GM19238 (cell line): ENCODE measurements around the gene SNRNP70.
A peak's percentile ranks its signal among the peaks of the same experiment; 100 is the strongest.
"Not testable (repeated sequence)": the region's sequence is repeated elsewhere in the genome, so short reads cannot be mapped to it uniquely, and the experiment has no call there.

Experiments used
- DNase-seq: peaks from one replicate; pipeline ENCODE4 v3.0.0; 2011; ENCODE audit warnings: low spot score; ENCODE audit not compliant: insufficient read length

The SNRNP70 gene, protein sequence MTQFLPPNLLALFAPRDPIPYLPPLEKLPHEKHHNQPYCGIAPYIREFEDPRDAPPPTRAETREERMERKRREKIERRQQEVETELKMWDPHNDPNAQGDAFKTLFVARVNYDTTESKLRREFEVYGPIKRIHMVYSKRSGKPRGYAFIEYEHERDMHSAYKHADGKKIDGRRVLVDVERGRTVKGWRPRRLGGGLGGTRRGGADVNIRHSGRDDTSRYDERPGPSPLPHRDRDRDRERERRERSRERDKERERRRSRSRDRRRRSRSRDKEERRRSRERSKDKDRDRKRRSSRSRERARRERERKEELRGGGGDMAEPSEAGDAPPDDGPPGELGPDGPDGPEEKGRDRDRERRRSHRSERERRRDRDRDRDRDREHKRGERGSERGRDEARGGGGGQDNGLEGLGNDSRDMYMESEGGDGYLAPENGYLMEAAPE

DNA sequence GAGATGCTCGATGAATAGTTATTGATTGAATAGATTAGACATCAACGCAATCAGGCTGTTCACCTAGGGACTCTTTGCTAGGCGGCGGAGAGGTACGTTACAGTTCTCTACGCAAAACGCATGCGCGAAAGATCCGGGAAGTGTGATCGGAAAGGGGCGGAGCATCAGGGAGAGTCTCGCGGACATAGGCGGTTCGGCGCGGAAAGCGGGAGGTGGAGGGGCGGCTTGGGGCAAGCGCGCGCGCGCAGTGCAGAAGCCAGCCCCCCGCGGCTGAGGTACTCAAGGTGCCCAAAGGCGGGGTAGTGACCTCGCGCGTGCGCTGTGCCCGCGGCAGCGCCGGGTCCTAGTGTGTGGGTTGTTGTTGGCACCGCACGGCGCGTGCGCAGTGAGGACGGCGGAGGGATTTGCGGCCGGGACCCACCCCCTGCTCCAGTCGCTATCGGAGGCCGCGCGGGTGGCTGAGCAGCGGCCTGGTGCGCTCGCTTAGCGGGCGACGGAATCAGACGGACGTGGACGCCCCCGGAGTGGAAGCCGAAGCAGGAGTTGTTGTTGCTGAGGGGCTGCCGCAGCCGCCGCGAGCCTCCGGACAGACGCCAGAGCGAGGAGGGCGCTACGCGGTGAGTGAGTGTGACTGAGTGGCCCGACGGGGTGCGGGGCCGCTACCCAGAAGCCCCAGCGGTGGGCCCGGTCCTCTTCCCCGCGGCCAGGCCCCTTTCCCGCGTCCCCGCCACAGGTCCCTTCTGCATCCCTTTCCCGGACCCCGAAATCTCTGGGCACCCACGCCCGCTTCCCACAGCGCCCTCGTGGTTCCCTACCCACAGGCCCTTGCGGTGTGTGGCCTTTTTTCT lies at the start of gene SNRNP70:
Gene SNRNP70 (plus strand): TSS at position 432 of the 848 bp plus-strand sequence. CDS start 964 bp downstream, outside the sequence.
- peak; percentile 98 for DNase-seq

DNA sequence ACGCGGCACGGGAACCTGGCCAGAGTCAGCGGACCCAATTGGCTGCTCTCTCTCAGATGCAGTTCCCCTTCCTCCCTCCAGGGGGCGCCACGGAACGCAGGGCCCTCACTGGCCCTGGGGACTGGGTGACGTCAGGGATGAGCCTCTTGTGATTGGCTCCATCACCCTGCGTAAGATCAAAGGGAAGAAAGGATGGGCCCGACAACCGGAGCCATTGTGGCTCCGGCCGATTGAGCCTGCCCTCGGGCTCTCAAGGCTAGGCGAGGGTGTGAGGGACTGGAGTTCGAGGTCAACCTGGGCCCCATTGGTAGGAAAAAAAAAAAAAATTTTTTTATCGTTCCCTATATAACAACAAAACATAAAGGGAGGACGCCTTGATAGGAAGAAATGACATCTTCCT lies 48.4 kb upstream of the SNRNP70 start, which contains the start of gene CGB1:
Gene CGB1 (minus strand): TSS at position 81 of the 400 bp plus-strand sequence. CDS start 184 bp downstream, outside the sequence.
- not testable (repeated sequence) for DNase-seq

DNA sequence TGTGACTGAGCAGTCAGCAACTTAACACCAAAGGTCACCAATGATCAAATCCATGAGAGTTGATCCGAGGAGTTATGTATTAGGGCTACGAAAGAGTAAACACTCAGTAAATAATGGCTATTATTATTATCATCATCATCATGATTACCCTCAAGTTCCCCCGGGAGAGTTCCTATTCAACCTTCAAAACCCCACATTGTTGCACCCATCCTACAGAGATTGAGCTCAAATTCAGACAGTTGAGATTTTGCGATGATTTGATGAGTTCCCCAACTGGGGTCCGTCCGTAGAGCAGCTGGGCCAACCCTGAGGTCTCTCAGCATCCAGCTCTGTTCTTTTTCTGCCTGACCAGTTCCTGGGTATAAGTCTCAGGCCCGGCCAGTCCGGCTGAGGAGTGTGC lies 47.1 kb upstream of the SNRNP70 start:
- DNase-seq, result not testable (repeated sequence)

DNA sequence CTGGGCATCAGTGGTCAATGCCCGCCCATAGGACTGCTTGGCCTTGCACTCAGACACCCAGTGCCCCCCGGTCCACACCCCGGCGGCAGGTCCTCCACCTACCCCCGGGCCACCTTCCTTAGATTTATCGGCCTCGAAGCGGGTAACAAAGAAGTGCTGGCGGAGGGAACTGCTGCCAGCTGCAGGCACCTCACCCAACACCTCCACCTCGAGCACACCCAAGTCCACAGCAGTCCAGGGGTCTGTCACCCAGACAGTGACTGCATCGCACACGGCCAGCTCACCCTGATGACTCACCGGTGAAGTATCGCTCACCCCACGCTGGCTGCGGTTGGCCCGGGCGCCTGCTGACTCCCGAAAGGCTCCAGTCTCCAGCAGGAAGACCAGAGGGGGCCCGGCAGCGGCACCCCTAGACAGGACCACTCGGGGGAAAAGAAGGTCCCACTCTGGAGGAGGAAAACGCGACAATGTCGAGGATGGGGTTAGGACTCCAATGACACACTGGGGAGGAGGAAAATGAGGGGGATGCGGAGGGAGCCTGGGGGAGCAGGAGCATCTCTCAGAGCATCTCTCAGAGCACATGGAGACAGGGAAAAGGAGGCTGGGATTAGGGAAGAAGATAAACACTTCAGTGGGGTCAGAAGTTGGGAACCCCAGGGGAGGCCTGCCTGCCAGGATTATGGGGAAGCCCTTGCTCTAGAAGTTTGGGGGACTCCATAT lies 46.5 kb upstream of the SNRNP70 start:
- DNase-seq, result not testable (repeated sequence)

DNA sequence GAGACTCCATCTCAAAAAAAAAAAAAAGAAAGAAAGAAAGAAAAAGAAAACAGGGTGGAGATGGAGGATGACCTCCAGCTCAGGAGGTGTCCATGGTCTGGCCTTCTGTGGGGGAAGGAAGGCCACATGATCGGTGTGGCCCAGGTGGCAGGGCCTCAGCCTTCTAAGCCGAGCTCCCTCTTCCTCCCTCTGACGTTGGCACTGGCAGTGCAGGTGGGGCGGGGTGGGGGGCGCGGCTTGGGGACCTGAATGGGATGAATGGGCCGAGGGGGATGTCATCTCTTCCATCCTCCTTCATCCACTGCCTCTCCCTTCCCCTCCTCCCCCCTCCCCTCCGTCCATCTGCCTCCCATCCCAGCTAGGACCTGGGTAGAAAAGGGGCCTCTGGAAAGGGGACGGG lies 45.5 kb upstream of the SNRNP70 start:
- DNase-seq, result not testable (repeated sequence)

DNA sequence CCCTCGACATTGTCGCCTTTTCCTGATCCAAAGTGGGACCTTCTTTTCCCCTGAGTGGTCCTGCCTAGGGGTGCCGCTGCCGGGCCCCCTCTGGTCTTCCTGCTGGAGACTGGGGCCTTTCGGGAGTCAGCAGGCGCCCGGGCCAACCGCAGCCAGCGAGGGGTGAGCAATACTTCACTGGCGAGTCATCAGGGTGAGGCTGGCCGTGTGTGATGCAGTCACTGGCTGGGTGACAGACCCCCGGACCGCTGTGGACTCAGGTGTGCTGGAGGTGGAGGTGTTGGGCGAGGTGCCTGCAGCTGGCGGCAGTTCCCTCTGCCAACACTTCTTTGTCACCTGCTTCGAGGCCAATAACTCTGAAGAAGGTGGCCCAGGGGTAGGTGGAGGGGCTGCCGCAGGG lies 43.1 kb upstream of the SNRNP70 start:
- DNase-seq, result no peak

DNA sequence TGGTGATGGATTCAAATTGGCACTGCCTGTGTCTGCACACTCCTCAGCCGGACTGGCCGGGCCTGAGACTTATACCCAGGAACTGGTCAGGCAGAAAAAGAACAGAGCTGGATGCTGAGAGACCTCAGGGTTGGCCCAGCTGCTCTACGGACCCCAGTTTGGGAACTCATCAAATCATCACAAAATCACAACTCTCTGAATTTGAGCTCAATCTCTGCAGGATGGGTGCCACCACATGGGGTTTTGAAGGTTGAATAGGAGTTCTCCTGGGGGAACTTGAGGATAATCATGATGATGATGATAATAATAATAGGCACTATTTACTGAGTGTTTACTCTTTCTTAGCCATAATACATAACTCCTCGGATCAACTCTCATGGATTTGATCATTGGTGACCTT lies 42.6 kb upstream of the SNRNP70 start:
- DNase-seq, result not testable (repeated sequence)

DNA sequence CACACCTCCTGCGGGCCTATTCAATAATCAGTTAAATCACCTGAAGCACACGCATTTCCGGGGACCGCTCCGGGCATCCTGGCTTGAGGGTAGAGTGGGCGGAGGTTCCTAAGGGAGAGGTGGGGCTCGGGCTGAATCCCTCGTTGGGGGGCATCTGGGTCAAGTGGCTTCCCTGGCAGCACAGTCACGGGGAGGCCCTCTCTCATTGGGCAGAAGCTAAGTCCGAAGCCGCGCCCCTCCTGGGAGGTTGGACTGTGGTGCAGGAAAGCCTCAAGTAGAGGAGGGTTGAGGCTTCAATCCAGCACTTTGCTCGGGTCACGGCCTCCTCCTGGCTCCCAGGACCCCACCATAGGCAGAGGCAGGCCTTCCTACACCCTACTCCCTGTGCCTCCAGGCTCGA lies 41.7 kb upstream of the SNRNP70 start, which contains the start of gene CGB5:
Gene CGB5 (plus strand): TSS at position 301 of the 400 bp plus-strand sequence. CDS start 362 bp downstream, outside the sequence.
- not testable (repeated sequence) for DNase-seq

DNA sequence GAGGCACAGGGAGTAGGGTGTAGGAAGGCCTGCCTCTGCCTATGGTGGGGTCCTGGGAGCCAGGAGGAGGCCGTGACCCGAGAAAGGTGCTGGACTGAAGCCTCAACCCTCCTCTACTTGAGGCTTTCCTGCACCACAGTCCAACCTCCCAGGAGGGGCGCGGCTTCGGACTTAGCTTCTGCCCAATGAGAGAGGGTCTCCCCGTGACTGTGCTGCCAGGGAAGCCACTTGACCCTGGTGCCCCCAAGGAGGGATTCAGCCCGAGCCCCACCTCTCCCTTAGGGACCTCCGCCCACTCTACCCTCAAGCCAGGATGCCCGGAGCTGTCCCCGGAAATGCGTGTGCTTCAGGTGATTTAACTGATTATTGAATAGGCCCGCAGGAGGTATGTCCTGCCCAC lies 36.2 kb upstream of the SNRNP70 start, which contains the start of gene CGB8:
Gene CGB8 (minus strand): TSS at position 101 of the 400 bp plus-strand sequence. CDS start 372 bp downstream, outside the sequence.
- DNase-seq, result not testable (repeated sequence)

DNA sequence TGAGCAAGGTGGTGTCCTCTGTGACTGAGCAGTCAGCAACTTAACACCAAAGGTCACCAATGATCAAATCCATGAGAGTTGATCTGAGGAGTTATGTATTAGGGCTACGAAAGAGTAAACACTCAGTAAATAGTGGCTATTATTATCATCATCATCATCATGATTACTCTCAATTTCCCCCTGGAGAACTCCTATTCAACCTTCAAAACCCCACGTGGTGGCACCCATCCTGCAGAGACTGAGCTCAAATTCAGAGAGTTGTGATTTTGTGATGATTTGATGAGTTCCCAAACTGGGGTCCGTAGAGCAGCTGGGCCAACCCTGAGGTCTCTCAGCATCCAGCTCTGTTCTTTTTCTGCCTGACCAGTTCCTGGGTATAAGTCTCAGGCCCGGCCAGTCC lies 35.4 kb upstream of the SNRNP70 start:
- DNase-seq, result not testable (repeated sequence)

DNA sequence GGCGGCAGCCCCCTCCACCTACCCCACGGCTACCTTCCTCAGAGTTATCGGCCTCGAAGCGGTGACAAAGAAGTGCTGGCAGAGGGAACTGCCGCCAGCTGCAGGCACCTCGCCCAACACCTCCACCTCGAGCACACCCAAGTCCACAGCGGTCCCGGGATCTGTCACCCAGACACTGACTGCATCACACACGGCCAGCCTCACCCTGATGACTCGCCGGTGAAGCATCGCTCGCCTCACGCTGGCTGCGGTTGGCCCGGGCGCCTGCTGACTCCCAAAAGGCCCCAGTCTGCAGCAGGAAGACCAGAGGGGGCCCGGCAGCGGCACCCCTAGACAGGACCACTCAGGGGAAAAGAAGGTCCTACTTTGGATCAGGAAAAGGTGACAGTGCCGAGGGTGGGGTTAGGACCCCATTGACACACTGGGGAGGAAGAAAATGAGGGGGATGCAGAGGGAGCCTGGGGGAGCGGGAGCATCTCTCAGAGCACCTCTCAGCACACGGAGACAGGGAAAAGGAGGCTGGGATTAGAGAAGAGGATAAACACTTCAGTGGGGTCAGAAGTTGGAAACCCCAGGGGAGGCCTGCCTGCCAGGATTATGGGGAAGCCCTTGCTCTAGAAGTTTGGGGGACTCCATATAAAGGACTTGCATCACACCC lies 34.7 kb upstream of the SNRNP70 start:
- DNase-seq, result not testable (repeated sequence)

DNA sequence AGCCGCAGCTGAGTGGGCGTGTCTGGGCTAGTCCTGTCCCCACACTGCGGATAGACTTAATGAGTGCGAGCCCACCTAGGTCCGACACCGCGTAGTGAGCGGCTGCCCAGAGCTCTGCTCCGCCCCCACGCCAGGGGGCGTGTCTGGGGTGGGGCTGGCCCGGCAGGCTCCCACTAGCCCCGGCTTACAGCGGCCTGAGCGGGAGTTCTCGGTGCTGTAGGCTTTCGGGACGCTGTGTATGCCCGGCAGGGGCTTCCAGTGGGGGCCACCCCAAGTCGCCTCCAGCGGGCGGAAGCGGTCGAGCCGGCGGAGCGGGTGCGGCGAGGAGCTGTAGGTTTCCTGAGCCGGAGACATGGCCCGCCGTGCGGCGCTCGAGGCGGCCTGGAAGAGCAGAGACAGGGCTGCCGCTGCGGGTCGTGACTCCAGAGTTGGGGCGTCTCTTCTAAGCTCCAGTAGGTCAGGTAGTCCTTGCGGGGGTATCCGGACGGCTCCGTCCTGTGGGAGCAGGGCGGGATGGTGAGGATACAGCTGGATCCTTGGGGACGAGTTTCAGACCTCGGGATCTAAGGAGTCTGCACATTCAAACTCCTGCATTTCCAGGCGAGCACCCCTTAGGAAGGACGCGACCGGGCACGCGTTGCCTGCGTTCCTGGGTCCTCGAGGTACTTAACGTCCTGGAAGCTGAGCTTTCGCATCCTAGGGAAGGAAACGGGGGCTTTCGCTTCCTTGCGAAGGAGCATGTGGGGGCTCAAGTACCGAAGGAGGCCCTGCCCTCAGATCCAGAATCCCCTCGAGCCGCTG lies 28.9 kb upstream of the SNRNP70 start:
- peak; percentile 82 for DNase-seq

DNA sequence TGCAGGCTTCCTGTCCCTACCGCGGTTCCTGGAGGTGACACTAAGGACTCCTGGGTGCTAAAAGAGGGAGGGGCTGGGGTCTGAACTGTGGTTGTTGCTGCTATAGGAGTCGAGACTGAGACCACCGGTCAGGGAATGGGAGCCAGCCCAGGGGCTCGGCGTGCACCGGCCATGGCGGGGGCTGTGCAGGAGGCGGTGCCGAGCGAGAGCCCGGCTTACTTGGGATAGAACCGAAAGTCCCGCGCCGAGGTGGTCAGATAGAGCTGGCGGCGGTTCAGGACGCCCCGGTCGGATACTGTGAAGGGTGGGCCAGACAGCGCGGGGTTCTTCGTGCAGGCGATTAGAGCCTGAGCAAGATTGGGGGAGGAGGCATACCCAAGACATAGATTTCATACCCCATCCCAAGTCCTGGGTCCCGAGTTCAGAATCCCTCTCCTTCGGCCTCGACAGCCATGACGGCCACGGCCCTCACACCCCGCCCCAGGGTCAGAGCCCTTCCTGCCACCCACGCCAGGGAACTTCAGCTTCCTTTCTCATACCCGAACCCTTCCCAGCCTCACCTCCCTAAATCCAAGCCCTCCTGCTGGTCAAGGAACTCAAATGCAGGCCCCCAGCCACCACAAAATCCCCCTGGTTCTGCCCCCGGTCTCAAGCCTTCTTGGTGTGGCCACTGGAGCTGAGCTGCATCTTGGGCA lies 28.2 kb upstream of the SNRNP70 start:
- DNase-seq, result not testable (repeated sequence)

DNA sequence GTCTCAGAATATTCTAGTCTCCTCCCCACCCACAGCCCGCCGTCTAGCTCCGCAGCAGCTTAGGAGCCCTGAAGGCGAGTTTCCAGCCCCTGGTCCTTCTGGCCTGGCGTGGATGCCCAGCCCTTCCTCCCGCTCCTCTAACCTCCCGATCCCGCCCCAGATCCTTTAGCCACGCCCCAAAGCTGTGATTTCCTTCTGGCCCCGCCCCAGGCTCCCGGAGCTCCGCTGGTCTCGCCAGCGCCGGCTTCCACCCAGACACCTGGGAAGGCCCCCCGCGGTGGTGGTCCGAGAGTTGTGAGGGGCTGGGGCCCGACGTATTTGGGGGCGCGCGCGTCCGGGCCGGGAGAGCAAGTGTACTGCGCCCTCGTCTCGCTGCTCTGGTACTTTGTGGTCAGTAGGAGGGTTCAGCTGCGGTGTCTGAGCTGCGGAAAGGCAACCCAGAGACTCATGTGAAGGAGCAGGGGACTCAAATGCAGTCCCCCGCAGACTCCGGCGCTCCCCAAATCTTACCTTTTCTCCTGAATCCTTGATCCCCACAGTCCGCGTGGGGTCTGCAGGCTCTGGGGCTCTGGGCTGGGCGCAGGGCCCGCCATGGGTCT lies 27.5 kb upstream of the SNRNP70 start, which contains the start of gene CGB7:
Gene CGB7 (minus strand): TSS at position 114 of the 599 bp plus-strand sequence. CDS start 2,374 bp downstream, outside the sequence.
- no peak for DNase-seq

DNA sequence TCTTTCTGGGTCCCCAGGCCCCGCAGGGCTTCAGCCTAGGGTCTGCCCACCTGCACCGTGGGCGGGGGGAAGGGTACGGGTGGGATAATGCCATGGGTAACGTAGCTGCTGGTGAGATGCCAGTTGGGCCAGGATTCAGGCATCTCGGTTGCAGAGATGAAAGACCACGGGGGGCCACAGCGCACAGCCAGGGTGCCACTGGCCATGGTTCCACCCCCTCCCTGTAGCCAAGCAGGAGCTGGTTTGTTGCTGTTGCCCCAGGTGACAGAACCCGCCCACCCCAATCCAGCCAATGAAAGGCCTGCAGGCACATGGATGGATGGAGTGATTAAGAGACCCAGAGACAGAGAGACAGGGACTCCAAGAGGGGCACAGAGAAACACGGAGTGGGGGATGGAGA lies 26.7 kb upstream of the SNRNP70 start:
- DNase-seq, result no peak

DNA sequence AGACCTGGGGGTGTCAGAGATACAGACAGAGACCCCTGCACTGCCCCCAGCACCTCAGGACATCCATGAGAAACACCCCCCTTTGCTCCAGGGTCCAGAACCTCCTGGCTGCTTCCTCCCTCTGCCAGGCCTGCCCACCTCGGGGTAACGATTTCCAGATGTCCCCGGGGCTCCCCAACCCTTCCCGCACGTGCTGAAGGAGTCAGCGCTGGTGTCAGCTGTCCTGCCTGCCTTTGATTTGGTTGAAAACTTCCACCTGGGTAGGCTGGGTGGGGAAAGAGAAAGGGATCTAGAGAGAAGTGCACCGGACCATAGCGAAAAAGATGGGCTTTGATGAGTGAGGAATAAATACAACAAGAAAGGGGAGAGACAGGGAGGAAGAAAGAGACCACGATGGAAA lies 26.2 kb upstream of the SNRNP70 start:
- DNase-seq, result no peak

DNA sequence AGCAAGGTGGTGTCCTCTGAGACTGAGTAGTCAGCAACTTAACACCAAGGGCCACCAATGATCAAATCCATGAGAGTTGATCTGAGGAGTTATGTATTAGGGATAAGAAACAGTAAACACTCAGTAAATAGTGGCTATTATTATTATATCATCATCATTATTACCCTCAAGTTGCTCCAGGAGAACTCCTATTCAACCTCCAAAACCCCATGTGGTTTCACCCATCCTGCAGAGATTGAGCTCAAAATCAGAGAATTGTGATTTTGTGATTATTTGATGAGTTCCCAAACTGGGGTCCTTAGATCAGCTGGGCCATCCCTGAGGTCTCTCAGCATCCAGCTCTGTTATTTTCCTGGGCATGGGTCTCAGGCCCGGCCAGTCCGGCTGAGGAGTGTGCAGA lies 24.3 kb upstream of the SNRNP70 start:
- no peak for DNase-seq

DNA sequence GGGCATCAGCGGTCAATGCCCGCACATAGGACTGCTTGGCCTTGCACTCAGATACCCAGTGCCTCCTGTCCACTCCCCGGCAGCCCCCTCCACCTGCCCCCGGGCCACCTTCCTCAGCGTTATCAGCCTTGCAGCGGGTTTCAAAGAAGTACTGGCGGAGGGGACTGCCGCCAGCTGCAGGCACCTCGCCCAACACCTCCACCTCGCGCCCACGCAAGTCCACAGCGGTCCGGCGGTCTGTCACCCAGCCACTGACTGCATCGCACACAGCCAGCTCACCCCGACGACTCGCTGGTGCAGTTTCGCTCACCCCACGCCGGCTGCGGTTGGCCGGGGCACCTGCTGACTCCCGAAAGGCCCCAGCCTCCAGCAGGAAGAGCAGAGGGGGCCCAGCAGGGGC lies 23.8 kb upstream of the SNRNP70 start:
- DNase-seq, result no peak
